GM19467 (cell line): Measurements from ENCODE around the gene METTL26.

Source experiments
- ATAC-seq: cut with Tn5 transposase; IDR thresholded peaks from one replicate; pipeline ENCODE4 v1.9.1; 2021; ENCODE audit warnings: mild to moderate bottlenecking, moderate library complexity; ENCODE audit not compliant: unreplicated experiment

The METTL26 gene

DNA sequence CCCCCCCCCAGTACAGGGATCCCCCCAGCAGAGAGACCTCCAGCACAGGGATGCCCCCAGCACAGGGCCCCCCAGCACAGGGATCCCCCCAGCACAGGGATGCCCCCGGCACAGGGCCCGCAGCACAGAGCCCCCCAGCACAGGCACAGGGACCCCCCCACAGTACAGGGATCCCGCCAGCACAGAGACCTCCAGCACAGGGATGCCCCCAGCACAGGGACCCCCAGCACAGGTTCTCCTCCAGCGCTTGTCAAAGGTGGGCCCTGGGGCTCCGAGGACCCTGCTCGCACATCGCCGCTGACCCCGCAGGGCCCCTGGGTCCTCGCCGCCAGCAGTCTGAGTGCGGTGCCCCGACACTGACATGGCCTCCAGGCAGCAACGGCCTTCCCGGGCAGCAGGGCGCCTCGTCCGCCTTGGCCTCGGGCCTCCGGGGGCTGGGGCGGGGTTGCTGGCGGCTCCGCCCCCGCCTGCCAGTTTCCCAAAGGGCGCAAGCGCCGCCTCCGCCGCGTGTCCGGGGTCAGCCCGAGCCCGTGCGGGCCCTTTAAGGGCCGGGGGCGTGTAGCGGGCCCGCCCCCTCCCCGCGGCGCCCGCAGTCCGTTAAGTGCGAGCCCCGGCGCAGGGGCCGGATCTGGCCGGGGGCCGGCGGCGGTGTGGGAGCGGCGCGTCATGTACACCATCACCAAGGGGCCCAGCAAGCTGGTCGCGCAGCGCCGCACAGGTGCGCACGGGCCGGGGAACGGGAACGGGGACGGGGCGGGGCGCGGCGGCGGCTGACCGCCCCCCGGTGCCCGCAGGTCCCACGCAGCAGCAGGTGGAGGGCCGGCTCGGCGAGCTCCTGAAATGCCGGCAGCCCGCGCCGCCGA, 5.5 kb upstream of the METTL26 start, which contains the start of gene MCRIP2:
TSS of gene MCRIP2 (plus strand) at position 503 of the 863 bp plus-strand sequence. CDS start at position 667, 164 bp downstream.
- ATAC-seq, result no peak

DNA sequence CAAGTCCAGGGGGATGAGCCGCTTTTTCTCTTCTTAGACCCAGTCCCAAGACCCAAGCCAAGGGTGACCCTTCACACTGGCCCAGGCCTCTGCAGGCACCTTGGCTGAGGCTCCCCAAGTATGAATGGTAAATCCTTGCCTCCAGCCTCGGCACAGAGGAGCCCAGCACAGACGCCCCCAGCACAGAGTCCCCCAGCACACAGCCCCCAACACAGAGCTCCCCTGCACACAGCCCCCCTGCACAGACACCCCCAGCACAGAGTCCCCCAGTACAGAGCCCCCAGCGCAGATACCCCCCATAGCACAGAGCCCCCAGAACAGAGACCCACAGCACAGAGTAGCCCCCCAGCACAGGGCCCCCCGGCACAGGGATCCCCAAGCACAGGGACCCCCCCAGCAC, 4.5 kb upstream of the METTL26 start:
- ATAC-seq, result no peak

DNA sequence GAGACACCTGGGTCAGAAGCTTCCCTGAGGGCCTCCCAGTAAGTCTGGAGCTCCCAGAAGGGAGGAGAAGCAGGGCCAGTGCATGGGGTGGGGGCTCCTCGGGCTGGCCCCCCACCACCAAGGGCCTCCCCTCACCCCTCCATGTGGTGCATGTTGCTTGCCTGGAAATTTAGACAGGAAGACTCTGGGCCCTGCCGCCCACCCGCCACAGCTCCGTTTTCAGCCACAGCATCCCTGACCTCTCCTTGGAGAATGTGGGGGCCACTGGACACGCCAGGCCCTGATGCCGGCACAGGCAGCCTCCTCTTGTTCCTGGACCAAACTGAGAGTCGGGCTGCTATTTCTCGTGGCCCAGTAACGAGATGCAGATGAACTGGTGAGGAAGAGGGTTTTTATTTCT, 2.7 kb upstream of the METTL26 start:
- no peak for ATAC-seq

DNA sequence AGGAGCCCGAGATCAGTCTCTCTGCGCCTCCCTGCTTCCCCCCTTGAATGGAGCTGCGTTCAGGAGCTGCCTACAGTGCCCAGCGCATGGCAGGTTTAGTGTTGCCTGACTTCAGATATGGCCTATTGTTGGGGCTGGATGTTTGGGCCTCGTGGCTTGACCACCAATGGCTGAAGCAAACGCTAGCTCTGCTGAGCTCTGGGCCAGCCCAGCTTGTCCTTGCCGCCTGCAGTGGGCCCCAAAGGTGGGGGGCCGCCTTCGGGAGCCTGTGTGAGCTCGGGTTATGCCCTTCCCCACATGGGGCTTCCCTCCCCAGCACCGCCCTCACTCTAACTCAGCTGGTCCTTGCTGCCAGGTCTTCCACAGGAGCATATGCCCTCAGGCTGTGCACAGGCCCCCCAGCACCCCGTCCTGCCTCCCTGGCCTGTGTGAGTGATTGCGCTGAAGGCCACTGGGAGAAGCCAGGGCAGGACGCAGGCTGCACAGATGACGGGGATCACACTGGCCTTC, 2.0 kb upstream of the METTL26 start:
- ATAC-seq, result no peak

DNA sequence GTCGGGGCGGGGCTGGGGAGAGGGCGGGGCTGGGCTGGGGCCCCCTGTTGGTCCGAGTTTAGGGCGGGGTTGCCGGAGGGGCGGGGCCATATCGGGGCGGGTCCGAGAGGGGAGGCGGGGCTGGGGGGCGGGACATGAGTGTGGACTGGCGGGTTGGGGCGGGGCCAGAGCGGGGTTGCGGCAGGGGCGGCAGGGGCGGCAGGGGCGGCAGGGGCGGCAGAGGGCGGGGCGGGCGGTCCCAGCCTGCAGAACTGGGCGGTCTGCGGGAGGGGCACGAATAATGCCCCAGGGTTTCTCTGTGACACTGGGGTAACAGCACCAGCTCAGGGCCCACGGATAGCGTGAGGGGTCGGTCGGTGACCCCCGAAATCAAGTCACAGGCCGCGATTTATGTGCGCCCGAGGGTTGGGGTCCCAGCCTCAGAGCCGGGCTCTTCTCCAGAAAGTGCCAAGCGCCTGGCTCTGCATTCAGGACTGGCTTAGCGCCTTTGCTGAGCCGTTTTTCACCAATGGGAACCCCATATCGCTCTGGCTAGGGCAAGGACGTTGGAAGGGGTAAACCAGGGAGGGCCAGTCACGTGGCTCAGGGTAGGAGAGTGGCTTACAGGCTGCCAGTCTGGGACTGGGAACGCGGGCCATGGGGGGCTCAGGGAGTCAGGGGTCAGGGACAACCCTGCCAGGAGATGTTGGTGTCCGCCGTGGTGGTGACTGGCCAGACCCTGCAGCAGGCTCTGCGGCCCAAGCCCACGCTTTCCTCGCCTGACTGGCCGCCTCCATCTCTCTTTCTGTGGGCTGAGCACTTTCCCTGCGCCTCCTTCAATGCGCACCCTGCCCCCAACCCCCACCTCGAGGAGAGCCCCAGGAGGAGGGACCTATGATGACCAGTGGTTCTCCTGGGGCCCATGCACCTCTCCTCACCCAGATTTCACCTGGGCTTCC, 1.2 kb upstream of the METTL26 start:
- ATAC-seq, result no peak

DNA sequence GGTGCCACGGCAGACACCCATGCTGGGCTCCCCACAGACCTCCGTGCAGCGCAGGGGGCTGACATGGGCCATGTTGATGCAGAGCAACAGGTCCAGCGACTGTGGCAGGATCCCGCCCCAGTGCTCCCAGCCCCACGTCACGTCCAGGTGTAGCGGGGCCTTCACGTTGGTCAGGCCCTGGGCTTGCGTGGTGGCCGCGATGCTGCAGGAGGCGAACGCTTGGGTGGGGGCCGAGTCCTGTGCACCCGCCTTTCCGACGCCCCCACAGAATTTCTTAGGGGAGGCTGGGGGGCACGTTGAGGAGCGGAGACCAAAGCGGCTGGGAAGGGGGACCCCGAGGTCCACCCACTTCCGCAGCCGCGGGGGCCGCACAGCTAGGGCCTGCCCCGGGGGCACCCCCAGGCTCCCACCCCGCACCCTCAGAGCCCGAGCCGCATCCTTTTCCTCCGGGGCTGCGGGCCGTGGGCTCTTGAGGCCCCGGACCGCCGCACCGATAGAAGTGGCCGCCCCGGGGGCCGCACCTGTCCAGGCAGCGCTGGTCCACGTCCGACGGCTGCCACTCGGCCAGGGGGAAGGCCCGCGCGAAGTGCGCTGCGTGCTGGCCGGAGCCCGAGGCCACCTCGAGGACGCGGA, 416 bp downstream of the METTL26 start:
- peak; percentile 3 for ATAC-seq

DNA sequence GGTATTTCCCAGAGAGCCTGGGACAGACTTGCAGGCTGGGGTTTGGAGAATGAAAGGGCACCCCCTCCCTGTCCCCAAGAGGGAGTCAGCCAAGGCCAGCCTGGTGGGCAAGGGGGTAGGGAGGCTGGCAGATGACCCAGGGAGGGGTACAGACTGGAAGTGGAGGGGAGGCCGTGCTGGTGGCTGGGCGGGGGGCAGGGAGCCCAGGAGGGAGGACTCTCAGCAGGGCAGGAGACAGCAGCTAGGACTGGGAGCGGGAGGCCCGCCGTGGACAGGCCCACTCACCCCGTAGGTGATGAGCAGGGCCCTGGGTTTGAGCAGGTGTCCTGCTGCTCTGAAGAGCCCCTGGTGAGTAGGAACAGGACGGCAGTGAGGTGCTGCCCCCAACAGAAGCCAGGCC, 1.1 kb downstream of the METTL26 start:
- no peak for ATAC-seq

DNA sequence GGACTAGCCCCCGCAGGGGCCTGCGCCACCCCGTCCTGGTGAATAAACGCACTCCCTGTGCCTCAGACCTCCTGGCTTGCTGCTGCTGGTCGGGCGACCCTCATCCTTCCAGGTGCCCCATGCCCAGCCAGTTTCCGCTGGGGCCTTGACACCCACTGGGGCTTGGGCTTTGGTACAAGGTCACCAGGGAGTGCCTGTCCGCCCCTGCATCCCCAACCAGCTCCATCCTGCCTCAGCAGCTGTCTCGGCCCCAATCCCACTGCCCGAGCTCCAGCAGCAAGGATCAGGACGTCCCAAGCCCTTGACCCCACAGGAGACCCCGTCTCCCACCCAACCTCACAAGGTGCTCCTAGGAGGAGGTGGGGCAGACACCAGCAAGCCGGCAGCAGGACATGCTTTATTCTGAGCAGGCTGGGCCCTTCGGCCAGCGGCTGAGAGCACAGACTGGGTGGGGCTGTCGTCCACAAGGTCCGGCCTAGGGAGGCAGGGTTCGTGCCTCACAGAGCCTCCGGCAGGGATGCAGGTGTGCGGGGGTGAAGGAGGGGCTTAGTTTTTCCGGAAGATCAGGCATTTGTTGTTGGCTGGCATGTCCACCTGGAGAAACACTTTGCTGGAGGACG, 1.9 kb downstream of the METTL26 start:
- ATAC-seq, result no peak

DNA sequence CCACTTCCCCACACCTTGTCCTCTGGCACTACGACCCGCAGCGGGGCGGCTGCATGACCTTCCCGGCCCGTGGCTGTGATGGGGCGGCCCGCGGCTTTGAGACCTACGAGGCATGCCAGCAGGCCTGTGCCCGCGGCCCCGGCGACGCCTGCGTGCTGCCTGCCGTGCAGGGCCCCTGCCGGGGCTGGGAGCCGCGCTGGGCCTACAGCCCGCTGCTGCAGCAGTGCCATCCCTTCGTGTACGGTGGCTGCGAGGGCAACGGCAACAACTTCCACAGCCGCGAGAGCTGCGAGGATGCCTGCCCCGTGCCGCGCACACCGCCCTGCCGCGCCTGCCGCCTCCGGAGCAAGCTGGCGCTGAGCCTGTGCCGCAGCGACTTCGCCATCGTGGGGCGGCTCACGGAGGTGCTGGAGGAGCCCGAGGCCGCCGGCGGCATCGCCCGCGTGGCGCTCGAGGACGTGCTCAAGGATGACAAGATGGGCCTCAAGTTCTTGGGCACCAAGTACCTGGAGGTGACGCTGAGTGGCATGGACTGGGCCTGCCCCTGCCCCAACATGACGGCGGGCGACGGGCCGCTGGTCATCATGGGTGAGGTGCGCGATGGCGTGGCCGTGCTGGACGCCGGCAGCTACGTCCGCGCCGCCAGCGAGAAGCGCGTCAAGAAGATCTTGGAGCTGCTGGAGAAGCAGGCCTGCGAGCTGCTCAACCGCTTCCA, 2.6 kb downstream of the METTL26 start:
- no peak for ATAC-seq

DNA sequence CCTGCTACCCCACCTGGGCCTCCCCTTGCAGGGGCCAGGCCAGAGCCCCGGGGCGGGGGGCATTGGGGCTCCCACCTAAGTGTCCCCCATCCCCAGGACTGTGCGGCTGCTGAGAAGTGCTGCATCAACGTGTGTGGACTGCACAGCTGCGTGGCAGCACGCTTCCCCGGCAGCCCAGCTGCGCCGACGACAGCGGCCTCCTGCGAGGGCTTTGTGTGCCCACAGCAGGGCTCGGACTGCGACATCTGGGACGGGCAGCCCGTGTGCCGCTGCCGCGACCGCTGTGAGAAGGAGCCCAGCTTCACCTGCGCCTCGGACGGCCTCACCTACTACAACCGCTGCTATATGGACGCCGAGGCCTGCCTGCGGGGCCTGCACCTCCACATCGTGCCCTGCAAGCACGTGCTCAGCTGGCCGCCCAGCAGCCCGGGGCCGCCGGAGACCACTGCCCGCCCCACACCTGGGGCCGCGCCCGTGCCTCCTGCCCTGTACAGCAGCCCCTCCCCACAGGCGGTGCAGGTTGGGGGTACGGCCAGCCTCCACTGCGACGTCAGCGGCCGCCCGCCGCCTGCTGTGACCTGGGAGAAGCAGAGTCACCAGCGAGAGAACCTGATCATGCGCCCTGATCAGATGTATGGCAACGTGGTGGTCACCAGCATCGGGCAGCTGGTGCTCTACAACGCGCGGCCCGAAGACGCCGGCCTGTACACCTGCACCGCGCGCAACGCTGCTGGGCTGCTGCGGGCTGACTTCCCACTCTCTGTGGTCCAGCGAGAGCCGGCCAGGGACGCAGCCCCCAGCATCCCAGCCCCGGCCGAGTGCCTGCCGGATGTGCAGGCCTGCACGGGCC, 3.4 kb downstream of the METTL26 start:
- no peak for ATAC-seq

DNA sequence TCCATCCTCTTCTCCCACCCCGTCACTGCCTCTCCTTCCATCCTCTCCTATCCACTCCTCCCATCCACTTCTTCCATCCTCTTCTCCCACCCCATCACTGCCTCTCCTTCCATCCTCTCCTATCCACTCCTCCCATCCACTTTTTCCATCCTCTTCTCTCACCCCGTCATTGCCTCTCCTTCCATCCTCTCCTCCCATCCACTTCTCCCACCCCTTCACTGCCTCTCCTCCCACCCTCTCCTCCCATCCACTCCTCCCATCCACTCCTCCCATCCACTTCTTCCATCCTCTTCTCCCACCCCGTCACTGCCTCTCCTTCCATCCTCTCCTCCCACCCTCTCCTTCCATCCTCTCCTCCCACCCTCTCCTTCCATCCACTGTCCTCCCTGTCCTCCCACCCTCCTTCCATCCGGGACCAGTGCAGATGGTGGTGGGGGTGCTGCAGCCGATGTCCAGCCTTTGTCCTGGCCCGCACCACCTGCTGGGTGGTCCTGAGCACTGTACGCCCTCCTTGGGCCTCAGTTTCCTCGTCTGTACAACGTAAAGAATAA, 4.2 kb downstream of the METTL26 start:
- ATAC-seq, result no peak

DNA sequence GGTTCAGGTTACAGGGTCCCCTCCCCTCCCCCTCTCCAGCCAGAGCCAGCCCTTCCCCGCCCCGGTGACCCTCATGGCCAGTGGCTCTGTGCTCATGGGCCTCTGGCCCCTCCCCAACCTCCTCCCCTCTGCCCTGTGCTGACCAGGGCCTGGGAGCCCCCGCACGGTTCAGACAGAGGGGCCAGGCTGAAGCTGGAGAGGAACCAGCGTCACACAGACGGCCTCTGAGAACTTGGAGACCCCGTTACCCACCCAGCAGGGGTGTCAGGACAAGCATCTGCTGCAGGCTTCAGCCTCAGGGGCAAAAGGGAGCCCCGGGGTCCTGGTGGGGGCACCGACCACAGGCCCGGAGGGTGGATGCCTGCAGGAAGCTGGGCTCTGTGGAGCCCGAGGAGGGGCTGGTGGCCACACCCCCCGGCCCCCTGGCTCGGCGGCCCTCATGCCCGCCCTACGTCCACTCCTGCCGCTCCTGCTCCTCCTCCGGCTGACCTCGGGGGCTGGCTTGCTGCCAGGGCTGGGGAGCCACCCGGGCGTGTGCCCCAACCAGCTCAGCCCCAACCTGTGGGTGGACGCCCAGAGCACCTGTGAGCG, 5.2 kb downstream of the METTL26 start, which contains the start of gene WFIKKN1:
TSS of gene WFIKKN1 (plus strand) at position 171 of the 591 bp plus-strand sequence. CDS start at position 440, 269 bp downstream.
- ATAC-seq, result no peak

DNA sequence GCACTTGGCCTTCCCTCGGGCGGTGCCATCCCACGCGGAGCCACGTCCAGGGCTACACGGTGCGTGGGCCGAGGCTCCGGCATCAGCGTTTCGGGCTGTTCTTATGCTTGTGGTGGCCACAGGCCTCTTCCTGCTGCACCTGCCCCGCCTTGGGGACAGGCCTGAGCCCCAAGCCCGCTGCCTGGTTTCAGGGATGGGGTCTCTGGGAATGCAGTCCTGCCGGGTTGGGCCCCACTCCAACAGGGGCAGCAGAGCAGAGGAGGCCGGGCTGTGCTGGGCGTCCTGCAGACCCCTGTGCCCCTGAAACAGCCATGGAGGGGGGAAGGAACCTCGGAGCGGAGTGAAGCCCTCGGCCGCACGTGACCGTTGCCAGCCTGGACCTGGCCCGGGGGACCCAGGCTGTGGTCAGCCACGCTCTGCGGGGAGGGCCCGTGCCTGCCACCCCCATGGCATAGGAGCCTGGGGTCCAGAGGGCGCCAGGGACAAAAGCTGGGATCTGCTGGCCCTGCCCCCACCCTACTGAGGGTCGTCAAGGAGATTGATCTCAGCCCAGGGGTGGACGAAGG, 5.8 kb downstream of the METTL26 start:
- no peak for ATAC-seq

DNA sequence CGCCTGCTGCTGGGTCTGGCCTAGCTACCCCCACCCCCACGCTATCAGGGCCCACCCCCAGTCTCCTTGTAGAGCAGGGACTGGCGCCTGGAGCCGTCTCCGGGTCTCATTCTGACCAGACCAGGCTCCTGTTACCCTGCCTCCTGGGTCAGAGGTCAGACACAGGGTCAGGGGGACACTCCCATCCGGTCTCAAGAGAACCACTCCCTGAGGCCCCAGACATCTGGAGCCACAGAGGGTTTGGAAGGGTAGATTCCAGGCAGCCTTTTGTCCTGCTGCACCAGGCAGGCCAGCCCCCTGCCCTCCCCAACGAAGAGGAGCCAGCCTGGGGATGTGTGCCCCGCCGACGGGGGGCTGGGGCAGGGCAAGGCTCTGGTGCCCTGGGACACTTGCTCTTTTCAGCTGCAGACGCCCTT, 6.3 kb downstream of the METTL26 start:
- no peak for ATAC-seq

DNA sequence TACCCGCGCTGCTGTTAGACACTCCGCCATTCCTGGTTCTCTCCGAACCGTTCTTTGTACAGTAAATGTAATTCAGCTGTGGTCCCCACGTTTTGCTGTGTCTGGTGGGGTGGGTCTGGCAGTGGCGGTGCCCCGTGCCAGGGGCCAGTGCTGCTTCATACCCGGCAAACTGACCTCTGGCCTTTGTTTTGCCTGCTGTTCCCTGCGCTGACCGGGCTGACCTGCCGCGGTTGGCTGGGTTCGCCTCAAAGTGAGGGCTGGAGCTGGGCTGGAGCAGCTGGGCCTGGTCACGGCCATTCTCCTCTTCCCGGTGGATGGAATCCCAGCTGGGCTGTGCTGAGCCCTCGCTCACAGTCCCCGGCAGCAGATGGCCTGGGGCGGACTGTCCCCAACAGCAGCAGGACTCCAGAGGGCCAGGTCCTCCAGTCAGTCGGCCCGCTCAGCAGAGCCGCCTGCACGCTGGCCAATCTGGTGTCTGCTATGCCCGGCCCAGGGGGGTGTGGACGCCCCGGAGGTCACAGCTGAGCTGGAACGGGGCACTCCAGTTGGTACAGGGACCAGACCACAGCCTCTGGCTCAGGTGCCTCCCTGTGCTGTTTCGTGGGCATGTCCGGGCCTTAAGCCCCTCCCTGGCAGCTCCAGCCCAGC, 6.8 kb downstream of the METTL26 start:
- ATAC-seq, result no peak

DNA sequence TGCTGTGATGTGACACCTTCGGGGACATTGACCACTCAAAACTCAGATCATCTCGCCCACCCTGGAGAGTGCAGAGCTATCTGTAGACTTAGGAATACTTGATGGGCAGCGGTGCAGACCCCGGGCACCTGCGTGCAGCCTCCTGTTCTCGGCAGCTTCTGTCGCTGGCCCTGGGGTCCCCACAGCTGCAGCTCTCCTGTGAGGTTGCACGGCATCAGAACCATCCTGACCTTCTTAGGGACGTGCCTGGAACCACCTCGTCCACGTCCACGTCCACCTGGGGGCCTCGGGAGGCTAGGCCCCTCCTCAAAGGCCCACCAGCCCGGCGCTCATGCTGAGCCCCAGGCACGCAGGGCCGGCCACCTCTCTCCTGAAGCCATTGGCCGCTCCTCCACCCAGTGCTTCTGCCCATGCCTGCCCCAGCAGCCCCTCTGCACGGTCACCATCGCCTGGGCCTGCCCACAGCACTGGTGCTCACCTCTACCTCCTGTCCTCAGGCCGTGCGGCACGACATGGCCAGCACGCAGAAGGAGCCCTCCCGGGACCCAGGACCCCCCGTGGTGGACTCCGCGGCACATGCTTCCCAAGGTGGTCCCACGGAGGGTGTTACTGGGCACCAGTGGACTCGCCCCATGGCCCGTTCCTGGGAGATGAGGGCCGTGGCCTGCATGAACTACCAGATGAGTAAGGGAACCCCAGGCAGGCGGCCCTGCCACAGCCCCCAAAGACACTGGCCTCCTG, 7.6 kb downstream of the METTL26 start:
- ATAC-seq, result no peak
